Eye (tissue), 1 donor: Measurements from ENCODE around the gene TMX4.
"Not testable (repeated sequence)": the region's sequence is repeated elsewhere in the genome, so short reads cannot be mapped to it uniquely, and the experiment has no call there.

Source experiments
- DNase-seq: peaks from one replicate; pipeline ENCODE4 v3.0.0-alpha.2; 2015

The TMX4 gene

GRCh38 chr20:8019246-8019997 lies at the start of gene TMX4:
TSS of gene TMX4 (minus strand) at chr20:8019761. CDS start at chr20:8019613, 148 bp downstream.
- DNase-seq, result peak; percentile 97

DNA sequence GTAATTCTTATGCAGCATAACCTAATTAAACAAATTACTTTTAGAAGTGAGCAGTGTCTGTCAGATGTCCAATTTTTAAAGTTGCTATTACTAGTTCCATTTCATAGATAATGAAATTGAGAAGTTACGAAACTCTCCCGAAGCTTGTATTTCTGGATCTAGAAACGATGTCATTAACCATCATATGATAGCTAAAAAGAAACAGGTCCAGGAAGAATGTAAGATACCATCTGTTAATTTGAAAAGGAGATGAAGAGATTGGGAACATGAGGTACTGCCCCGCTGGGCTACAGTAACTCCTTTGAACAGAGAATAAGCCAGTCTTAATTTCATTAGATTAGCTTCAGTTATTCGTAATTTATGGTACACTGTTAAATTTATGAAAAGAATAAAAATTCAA lies 47.5 kb upstream of the TMX4 start:
- DNase-seq, result no peak

DNA sequence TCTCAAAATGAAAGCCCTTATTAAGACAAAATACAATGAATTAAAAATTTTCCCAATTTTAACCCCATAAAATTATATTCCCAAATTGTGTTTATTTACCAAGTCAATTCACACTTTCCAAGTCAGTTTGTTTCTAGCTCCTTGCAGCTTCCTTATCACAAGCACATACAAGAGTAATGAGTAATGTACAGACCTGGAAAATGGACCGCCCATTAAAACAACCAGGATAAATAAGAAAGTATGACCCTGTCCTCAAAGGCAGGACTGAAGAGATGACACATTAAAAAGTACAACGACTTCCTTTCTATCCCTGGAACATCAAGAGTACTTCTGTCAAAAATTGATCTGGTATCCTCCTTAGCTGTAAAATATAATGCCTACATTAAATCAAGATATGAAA lies 47.1 kb upstream of the TMX4 start:
- no peak for DNase-seq

- DNase-seq, result no peak
Observed at GRCh38 chr20:8065691-8066090, 46.1 kb upstream of the TMX4 start.

DNA sequence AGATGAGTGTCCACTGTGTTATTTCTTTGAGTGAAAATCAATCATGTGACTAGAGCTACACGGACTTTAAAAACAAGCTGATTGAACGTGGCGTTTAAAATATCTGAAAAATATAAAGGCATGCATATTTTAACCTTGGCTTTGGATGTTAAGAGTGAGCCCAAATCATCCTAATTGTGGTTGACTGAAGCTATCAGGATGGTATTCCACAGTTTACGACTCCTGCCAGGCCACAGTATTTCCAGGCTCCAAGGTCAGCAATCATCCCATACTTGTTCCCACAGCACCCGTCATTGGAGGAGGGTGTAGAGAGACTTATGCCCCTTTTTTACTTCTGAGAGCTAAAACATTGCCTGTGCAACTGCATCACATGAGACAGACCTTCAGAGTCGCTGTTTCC lies 43.2 kb upstream of the TMX4 start:
- DNase-seq, result no peak

DNA sequence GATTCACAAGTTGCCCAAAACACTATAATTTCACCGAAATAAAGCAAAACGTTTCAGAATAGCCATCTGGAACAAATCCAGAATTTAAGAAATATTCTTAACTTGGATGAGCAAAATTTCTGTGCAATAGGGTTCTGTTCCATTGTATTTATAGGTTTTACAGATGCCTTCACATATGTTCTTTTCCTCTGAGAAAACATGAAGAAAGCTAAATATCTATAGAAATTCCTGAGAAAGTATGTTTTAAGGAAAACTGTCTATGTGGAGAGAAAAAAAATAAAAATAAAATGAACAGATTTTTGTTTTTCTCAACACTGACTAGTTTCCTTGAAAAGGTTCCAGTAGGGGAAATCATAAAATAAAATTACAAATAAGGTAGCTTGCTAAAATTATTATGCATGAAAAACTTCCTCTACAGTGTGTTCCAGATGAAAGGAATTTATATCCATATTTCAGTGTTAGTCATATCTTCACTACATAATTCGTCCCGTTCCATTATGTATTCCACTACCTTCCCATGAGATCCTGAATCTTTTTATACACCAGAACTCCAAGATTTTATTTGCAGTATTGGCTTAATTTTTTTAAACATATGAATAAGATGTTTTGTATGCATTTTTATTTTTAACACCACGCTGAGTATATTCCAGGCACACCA lies 42.4 kb upstream of the TMX4 start:
- no peak for DNase-seq

DNA sequence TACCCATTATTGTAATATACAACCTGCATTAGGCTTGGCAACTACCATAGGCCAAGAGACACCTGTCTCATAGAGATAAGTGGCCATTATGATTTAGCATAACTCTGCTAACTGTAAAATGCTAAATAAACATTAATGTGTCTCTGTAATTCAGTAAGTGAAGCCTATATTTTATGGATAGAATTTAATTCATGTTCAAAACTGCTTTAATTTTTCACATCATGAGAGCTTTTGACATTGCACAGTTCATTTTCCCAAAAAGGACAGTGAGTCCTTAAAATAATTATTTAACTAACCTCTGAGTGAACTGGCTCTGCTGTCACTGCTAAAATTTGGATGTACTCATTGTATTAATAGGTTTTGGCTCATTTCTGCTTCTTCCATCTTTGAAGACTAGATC lies 41.4 kb upstream of the TMX4 start:
- DNase-seq, result no peak

DNA sequence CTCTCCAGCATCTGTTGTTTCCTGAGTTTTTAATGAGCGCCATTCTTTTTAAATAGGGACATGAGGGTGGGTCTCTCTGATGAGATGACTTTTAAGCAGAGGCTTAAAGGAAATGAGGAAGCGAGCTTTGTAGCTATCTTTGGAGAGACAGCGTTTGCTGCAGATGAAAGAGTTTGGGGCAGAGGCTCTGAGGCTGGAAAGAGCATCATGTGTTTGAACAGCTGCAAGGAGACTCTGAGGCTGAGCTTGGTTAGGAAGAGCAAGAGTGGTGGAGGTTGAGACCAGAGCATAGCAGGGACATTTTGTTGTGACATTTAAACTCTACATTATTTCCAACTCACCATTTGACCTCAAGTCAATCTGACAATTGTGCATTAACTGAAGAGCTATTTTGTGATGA lies 38.3 kb upstream of the TMX4 start:
- DNase-seq, result no peak

- no peak for DNase-seq
Observed at GRCh38 chr20:8055096-8055495, 35.5 kb upstream of the TMX4 start.

GRCh38 chr20:8050157-8050837 lies 30.7 kb upstream of the TMX4 start:
- no peak for DNase-seq

GRCh38 chr20:8049310-8049709 lies 29.7 kb upstream of the TMX4 start:
- no peak for DNase-seq

DNA sequence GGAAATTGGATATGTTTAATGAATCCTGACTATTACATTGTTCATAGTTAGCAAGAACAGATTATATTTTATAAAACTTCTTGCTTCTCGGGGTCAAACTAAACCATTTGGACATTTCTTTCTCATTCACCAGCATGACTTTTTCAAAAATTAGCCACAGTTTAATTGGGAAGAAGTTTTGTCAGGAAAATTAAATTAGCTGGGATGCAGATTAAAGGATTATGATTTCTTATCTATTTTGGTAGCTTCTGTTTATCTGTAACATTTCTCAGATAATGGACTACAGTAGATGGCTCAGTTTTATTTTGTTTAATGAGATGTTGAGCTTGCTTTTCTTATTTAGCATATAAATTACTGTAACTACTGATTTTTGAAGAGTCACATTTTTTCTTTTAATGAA lies 26.4 kb upstream of the TMX4 start:
- DNase-seq, result no peak

GRCh38 chr20:8043687-8044282 lies 24.2 kb upstream of the TMX4 start:
- peak; percentile 83 for DNase-seq

- DNase-seq, result no peak
Observed at GRCh38 chr20:8039042-8039441, 19.5 kb upstream of the TMX4 start.

DNA sequence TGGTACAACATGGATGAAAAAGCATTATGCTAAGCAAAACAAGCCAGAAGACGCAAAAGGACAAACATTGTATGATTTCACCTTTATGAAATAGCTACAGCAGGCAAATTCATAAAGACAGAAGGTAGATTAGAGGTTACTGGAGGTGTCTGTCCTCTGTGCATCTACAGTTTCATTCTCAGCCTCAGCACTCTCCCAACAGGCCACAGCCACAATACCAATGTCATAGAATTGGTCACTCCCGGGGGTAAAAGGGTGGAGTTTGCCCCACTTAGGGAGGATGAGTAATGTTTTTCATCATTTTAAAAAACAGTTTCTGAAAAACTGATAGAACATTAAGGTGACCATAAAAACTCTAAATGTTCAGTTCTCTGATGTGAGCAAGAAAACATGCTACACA lies 17.2 kb upstream of the TMX4 start:
- DNase-seq, result no peak

DNA sequence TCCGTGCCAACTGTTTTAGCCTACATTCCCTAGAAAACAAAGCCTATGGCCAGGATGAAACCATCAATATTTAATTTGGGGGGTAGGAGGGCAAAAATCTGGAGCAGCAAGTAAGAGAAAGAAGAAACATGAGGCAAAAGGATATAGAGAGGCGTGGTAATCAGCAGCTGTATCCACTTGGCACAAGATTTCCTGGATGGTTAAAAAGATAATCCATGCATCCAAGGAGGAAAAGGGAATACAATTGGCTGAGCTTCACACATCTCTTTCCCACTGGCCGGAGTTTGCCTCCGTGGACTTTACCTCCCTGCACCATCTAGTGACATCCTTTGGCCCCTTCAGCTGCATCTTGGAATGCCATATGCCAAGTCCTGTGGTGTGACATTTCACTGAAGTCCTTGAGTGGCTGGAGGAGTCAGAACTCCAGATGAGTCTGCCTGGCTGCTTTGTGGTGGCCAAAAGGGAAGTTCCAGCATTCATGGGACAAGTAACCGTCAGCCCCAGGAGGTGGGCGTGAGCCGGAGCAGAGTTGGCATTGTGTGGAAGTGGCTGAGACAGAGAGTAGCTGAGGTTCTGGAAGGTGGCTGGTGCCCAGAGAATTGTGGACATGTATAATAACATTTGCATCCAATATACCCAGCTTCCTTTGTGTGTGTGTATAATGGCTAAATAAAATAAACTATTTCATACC lies 13.7 kb upstream of the TMX4 start:
- DNase-seq, result no peak

DNA sequence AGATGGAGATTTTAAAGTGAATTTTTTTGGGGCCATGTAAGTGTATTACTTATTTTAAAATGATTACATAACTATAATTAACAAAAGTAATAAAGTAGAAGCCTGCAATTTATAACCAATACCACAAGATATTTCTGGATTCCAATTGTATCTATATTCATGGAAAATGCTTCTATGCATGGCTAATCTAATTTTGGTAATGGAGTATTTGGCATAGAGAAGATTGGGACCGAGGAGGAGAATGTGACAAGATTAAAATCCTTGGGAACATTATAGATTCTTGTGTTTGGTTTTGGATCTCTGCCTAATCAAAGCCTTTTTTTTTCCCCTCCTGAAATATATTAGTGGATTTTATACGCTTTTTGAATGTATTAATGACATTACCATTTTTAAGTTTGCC lies 12.9 kb upstream of the TMX4 start:
- DNase-seq, result no peak

DNA sequence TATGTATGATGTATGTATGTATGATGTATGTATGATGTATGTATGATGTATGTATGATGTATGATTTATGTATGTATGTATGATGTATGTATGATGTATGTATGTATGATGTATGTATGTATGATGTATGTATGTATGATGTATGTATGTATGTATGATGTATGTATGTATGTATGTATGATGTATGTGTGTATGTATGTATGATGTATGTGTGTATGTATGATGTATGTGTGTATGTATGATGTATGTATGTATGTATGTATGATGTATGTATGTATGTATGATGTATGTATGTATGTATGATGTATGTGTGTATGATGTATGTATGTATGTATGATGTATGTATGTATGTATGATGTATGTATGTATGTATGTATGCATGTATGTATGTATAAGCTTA lies 12.0 kb upstream of the TMX4 start:
- DNase-seq, result not testable (repeated sequence)

GRCh38 chr20:8021541-8022269 lies 2.1 kb upstream of the TMX4 start:
- DNase-seq, result no peak

- peak; percentile 50 for DNase-seq
Observed at GRCh38 chr20:8020314-8021079, 936 bp upstream of the TMX4 start.

GRCh38 chr20:8019998-8020247 lies 362 bp upstream of the TMX4 start:
- no peak for DNase-seq

DNA sequence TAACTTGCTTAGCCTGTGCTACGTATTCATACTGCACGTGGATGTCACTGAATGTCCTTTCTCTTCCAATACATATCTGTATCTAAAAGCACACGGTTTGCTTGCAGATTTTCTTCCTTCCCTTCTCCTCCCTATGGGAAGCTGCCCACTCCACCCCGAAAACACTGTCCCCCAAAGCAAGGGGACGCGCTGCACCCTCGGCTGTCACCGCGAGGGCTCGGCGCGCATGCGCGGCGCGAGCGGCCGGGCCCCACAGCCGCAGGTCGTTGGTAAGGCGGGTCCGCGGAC lies 659 bp downstream of the TMX4 start:
- DNase-seq, result no peak
